Keratinocyte (primary cell): Measurements from ENCODE around the gene CAMSAP3. TPM values are rescaled to one million over a fixed set of nuclear protein-coding genes. Genes with fewer than 3 reads are reported as not detected.

Source experiments
- DNase-seq: peaks from one replicate; pipeline ENCODE4 v3.0.0-alpha.2; 2011; ENCODE audit warnings: low read depth, missing footprints, low spot score
- FAIRE-seq: peaks from 2 replicates; lab custom pipeline; 2011; peaks lifted over from hg19 to GRCh38; lab: Jason Lieb, UNC
- H2AFZ ChIP-seq: 2 replicates; pipeline ENCODE4 v1.6.0; 2012; ENCODE audit warnings: low read length, control low read depth, inconsistent platforms; ENCODE audit not compliant: control insufficient read depth
- H3K27ac ChIP-seq: 2 replicates; pipeline ENCODE4 v1.5.1; 2011; ENCODE audit warnings: low read length; ENCODE audit not compliant: control insufficient read depth, insufficient read depth
- H3K27me3 ChIP-seq: 3 replicates; pipeline ENCODE4 v1.6.0; 2011; ENCODE audit warnings: low read length; ENCODE audit not compliant: control insufficient read depth, insufficient read depth; ENCODE audit errors: extremely low read depth
- H3K36me3 ChIP-seq, 2 experiments: 2 replicates in 1 of 2; 3 replicates in 1 of 2; pipeline ENCODE4 v1.5.1; 2011; ENCODE audit warnings: low read length in 2 of 2, mild to moderate bottlenecking in 1 of 2; ENCODE audit not compliant: control insufficient read depth in 2 of 2, insufficient read depth in 2 of 2; ENCODE audit errors: extremely low read depth in 1 of 2
- H3K4me1 ChIP-seq: 3 replicates; pipeline ENCODE4 v1.5.1; 2011; ENCODE audit warnings: low read length; ENCODE audit not compliant: control insufficient read depth, insufficient read depth; ENCODE audit errors: extremely low read depth
- H3K4me2 ChIP-seq: 3 replicates; pipeline ENCODE4 v1.6.0; 2011; ENCODE audit warnings: low read depth, low read length; ENCODE audit not compliant: control insufficient read depth, insufficient read depth; ENCODE audit errors: extremely low read depth
- H3K4me3 ChIP-seq, 3 experiments: fragments of 200-600 bp in 1 of 3; sonication (generic) in 1 of 3; 2 replicates in 2 of 3; 3 replicates in 1 of 3; pipeline ENCODE4 v1.5.1; 2011 to 2016; ENCODE audit warnings: low read length in 3 of 3, mild to moderate bottlenecking in 3 of 3, control low read depth in 2 of 3, inconsistent platforms in 1 of 3, low read depth in 1 of 3, mixed read lengths in 1 of 3, mixed run types in 1 of 3, moderate library complexity in 1 of 3; ENCODE audit not compliant: control insufficient read depth in 2 of 3, insufficient read depth in 2 of 3; ENCODE audit errors: extremely low read depth in 1 of 3
- H3K79me2 ChIP-seq: 2 replicates; pipeline ENCODE4 v1.6.0; 2012; ENCODE audit warnings: low read length; ENCODE audit not compliant: control insufficient read depth, insufficient read depth
- H3K9ac ChIP-seq: 3 replicates; pipeline ENCODE4 v1.6.0; 2011; ENCODE audit warnings: low read length; ENCODE audit not compliant: control insufficient read depth, insufficient read depth; ENCODE audit errors: extremely low read depth
- H3K9me1 ChIP-seq: 3 replicates; pipeline ENCODE4 v1.6.0; 2011; ENCODE audit warnings: low read length; ENCODE audit not compliant: control insufficient read depth, insufficient read depth; ENCODE audit errors: extremely low read depth
- H3K9me3 ChIP-seq: 2 replicates; pipeline ENCODE4 v1.5.1; 2012; ENCODE audit warnings: low read depth, low read length; ENCODE audit not compliant: control insufficient read depth
- H4K20me1 ChIP-seq: 3 replicates; pipeline ENCODE4 v1.6.0; 2011; ENCODE audit warnings: low read length; ENCODE audit not compliant: control insufficient read depth, insufficient read depth; ENCODE audit errors: extremely low read depth
- EZH2 ChIP-seq: IDR thresholded peaks from one replicate; pipeline ENCODE4 v1.6.1; 2012; ENCODE audit warnings: inconsistent platforms, mild to moderate bottlenecking, low read length, moderate library complexity
- dilution Hi-C: fragments of 300-500 bp; cut with MboI; formaldehyde crosslinking; loops from one replicate; pipeline ENCODE4 v1.7.0; 2020; ENCODE audit warnings: low sequenced_read_pairs; ENCODE audit not compliant: extremely low pct_ligation_motif_present
- polyA plus RNA-seq, 5 experiments: library from polyadenylated mRNA; depleted of rRNA in 3 of 5; stranded (reverse) in 3 of 5; stranded (forward) in 1 of 5; unstranded in 1 of 5; fragments of >200 nt; gene quantifications; 1 replicate in 1 of 5; 2 replicates in 3 of 5; 3 replicates in 1 of 5; pipeline versions ENCODE4 v1.2.1 to v1.2.3, GENCODE V29; 2011 to 2012; ENCODE audit warnings: missing spikeins in 2 of 5, low read depth in 1 of 5, low replicate concordance in 1 of 5
- TF ChIP-seq, protein P1 (sequence below), 3 experiments: IDR thresholded peaks in 1 of 3; conservative IDR thresholded peaks in 1 of 3; optimal IDR thresholded peaks in 1 of 3; 2 replicates in 2 of 3; 3 replicates in 1 of 3; pipeline versions ENCODE3 to v1.5.1; 2011; ENCODE audit warnings: low read length in 3 of 3, mild to moderate bottlenecking in 3 of 3, moderate library complexity in 2 of 3, control low read depth in 1 of 3, inconsistent platforms in 1 of 3; ENCODE audit not compliant: insufficient read depth in 2 of 3; ENCODE audit errors: extremely low read depth in 1 of 3

CAMSAP3 gene
- polyA plus RNA-seq, 1 donor (not counting 4 experiments of a cell fraction or from before 2014, with no cell fraction given) = 2.4 TPM

DNA sequence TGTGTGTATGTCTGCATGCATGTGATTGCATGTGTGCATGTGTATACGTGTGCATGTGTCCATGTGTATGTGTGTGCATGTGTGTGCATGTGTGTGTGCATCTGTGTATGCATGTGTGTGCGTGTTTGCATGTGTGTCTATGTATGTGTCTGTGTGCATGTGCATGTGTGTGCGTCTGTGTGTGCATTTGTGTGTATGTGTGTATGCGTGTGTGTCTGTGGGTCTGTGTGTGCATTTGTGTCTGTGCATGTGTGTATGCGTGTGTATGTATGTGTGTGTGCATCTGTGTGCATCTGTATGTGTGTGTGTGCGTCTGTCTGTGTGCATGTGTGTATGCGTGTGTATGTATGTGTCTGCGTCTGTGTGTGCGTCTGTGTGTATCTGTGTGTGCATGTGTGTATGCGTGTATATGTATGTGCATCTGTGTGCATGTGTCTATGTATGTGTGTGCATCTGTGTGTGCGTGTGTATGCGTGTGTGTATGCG lies 44.2 kb downstream of the CAMSAP3 start:
- no peak for FAIRE-seq
- Histone ChIP-seq H2AFZ (no peak overlapping the region), H3K27me3 (no peaks in the 10 kb centered on the region)

GRCh38 chr19:7640803-7641202 lies 45.1 kb downstream of the CAMSAP3 start:
- dilution Hi-C loops = no loop called here
- no peak for DNase-seq
- no peak overlapping the region for H3K4me3 ChIP-seq
- no peak overlapping the region for H3K9ac ChIP-seq
- H3K27ac ChIP-seq = no peak overlapping the region
- H4K20me1 ChIP-seq = no peaks in the 10 kb centered on the region
- TF ChIP-seq, protein P1, sequence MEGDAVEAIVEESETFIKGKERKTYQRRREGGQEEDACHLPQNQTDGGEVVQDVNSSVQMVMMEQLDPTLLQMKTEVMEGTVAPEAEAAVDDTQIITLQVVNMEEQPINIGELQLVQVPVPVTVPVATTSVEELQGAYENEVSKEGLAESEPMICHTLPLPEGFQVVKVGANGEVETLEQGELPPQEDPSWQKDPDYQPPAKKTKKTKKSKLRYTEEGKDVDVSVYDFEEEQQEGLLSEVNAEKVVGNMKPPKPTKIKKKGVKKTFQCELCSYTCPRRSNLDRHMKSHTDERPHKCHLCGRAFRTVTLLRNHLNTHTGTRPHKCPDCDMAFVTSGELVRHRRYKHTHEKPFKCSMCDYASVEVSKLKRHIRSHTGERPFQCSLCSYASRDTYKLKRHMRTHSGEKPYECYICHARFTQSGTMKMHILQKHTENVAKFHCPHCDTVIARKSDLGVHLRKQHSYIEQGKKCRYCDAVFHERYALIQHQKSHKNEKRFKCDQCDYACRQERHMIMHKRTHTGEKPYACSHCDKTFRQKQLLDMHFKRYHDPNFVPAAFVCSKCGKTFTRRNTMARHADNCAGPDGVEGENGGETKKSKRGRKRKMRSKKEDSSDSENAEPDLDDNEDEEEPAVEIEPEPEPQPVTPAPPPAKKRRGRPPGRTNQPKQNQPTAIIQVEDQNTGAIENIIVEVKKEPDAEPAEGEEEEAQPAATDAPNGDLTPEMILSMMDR (optimal IDR thresholded peaks at IDR 0.05 in 1 of 3, IDR thresholded peaks at IDR 0.05 in 1 of 3, conservative IDR thresholded peaks at IDR 0.05 in 1 of 3; ENCODE audit: extremely low read depth in 1 of 3, insufficient read depth in 2 of 3, low read length in 3 of 3) = no peak
- TF ChIP-seq EZH2 = no peak
- no peak for FAIRE-seq
- no peaks in the 10 kb centered on the region for H3K27me3 ChIP-seq
- no peaks in the 10 kb centered on the region for H3K9me1 ChIP-seq
- peaks cover 16% of the 10 kb centered on the region for H3K79me2 ChIP-seq
- no peaks in the 10 kb centered on the region for H3K9me3 ChIP-seq
- H2AFZ ChIP-seq = no peak overlapping the region
- peaks cover 3% of the 10 kb centered on the region for H3K4me1 ChIP-seq
- H3K36me3 ChIP-seq = peaks cover 9 to 16% of the 10 kb centered on the region in 2 experiments
- no peak overlapping the region for H3K4me2 ChIP-seq

More for the DNA sequence above, 44.2 kb downstream of the CAMSAP3 start:
- no peaks in the 10 kb centered on the region for H3K9me3 ChIP-seq
- no peak overlapping the region for H3K4me3 ChIP-seq
- H3K4me1 ChIP-seq = peaks cover 3% of the 10 kb centered on the region
- DNase-seq = no peak
- no peaks in the 10 kb centered on the region for H4K20me1 ChIP-seq
- dilution Hi-C loops = no loop called here
- no peak overlapping the region for H3K9ac ChIP-seq
- TF ChIP-seq EZH2 = no peak
- TF ChIP-seq, protein P1 (optimal IDR thresholded peaks at IDR 0.05 in 1 of 3, IDR thresholded peaks at IDR 0.05 in 1 of 3, conservative IDR thresholded peaks at IDR 0.05 in 1 of 3; ENCODE audit: extremely low read depth in 1 of 3, insufficient read depth in 2 of 3, low read length in 3 of 3) = no peak
- peaks cover 9 to 12% of the 10 kb centered on the region in 2 experiments for H3K36me3 ChIP-seq
- no peaks in the 10 kb centered on the region for H3K9me1 ChIP-seq
- no peak overlapping the region for H3K27ac ChIP-seq
- H3K79me2 ChIP-seq = peaks cover 16% of the 10 kb centered on the region
- H3K4me2 ChIP-seq = no peak overlapping the region
